ENCODE data around the gene IRX3. TPM values are rescaled to one million over a fixed set of nuclear protein-coding genes. Genes with fewer than 3 reads are reported as not detected.

IRX3 gene
- total RNA-seq, 1 donor from 2014 or later, result 1.4 TPM

- DNase-seq (ENCODE audit: low spot score), result no peak
These were observed 49.8 kb downstream of the IRX3 start for GRCh38 chr16:54236773-54237172.

- no peak for DNase-seq (ENCODE audit: low spot score)
These were observed 53.0 kb downstream of the IRX3 start for GRCh38 chr16:54233615-54234014.

All from mesenteric fat pad (tissue), 1 donor.